HEK293 (cell line): ENCODE results near the gene BIRC6.

ENCODE experiments used
- CTCF ChIA-PET: fragments of 350-600 bp; formaldehyde crosslinking; extraction: SDS; loops from one replicate; lab custom pipeline; 2021; ENCODE audit warnings: antibody characterized with exemption; lab: Yijun Ruan, JAX
- POLR2A ChIA-PET: fragments of 300-600 bp; formaldehyde crosslinking; extraction: SDS; loops from one replicate; lab custom pipeline; 2020; ENCODE audit warnings: antibody characterized with exemption, inconsistent platforms; lab: Yijun Ruan, JAX
- H3K27ac ChIP-seq: fragments of 200-500 bp; sonication (Bioruptor generic); 2 replicates; pipeline ENCODE4 v1.5.1; 2014; ENCODE audit warnings: low read depth, low read length, control low read depth, inconsistent platforms; ENCODE audit errors: extremely low read depth
- H3K36me3 ChIP-seq, 2 experiments: fragments of 200-500 bp in 1 of 2; sonication (Bioruptor generic) in 1 of 2; 1 replicate in 1 of 2; 2 replicates in 1 of 2; pipeline ENCODE4 v1.5.1; 2014 to 2017; ENCODE audit warnings: inconsistent platforms in 2 of 2, low read length in 2 of 2; ENCODE audit not compliant: control insufficient read depth in 2 of 2, insufficient read depth in 1 of 2
- H3K4me1 ChIP-seq: fragments of 200-500 bp; sonication (Bioruptor generic); 2 replicates; pipeline ENCODE4 v1.5.1; 2014; ENCODE audit warnings: mild to moderate bottlenecking, low read length, inconsistent platforms; ENCODE audit not compliant: control insufficient read depth, insufficient read depth
- H3K4me3 ChIP-seq: 2 replicates; pipeline ENCODE4 v1.5.1; 2011; ENCODE audit warnings: low read depth, mild to moderate bottlenecking, control low read depth, low read length, moderate library complexity
- H3K9me3 ChIP-seq: fragments of 200-500 bp; sonication (Bioruptor generic); 2 replicates; pipeline ENCODE4 v1.5.1; 2014; ENCODE audit warnings: low read depth, low read length, inconsistent platforms; ENCODE audit not compliant: control insufficient read depth, insufficient read depth
- MYNN ChIP-seq: fragments of 450-650 bp; formaldehyde crosslinking; IDR thresholded peaks from 2 replicates; pipeline ENCODE4 v1.5.1; 2016; ENCODE audit warnings: missing biosample characterization, missing genetic modification characterization, borderline replicate concordance
- OVOL3 ChIP-seq: fragments of 450-650 bp; formaldehyde crosslinking; IDR thresholded peaks from 2 replicates; pipeline ENCODE4 v1.5.1; 2016; ENCODE audit warnings: missing biosample characterization, missing genetic modification characterization
- PRDM1 ChIP-seq: fragments of 450-650 bp; formaldehyde crosslinking; IDR thresholded peaks from 2 replicates; pipeline ENCODE4; 2016; ENCODE audit warnings: missing biosample characterization, missing genetic modification characterization
- SCRT1 ChIP-seq: fragments of 450-650 bp; formaldehyde crosslinking; IDR thresholded peaks from 2 replicates; pipeline ENCODE4 v1.5.1; 2016; ENCODE audit warnings: missing biosample characterization, missing genetic modification characterization, borderline replicate concordance
- YY2 ChIP-seq: fragments of 450-650 bp; formaldehyde crosslinking; IDR thresholded peaks from 2 replicates; pipeline ENCODE4 v1.5.1; 2016; ENCODE audit warnings: missing biosample characterization, missing genetic modification characterization
- ZNF148 ChIP-seq: fragments of 450-650 bp; formaldehyde crosslinking; IDR thresholded peaks from 2 replicates; pipeline ENCODE4 v1.5.0; 2017; ENCODE audit warnings: missing biosample characterization, missing genetic modification characterization, borderline replicate concordance
- ZNF16 ChIP-seq: fragments of 450-650 bp; formaldehyde crosslinking; IDR thresholded peaks from 2 replicates; pipeline ENCODE4 v1.5.1; 2016; ENCODE audit warnings: low read depth, missing biosample characterization, missing genetic modification characterization
- ZNF19 ChIP-seq: fragments of 450-650 bp; formaldehyde crosslinking; IDR thresholded peaks from 2 replicates; pipeline ENCODE4; 2016; ENCODE audit warnings: missing biosample characterization, missing genetic modification characterization, low read depth
- ZNF211 ChIP-seq: fragments of 450-650 bp; formaldehyde crosslinking; IDR thresholded peaks from 2 replicates; pipeline ENCODE4 v1.5.1; 2016; ENCODE audit warnings: low read depth, missing biosample characterization, missing genetic modification characterization
- ZNF266 ChIP-seq: fragments of 450-650 bp; formaldehyde crosslinking; IDR thresholded peaks from 2 replicates; pipeline ENCODE4 v1.5.1; 2016; ENCODE audit warnings: missing biosample characterization, missing genetic modification characterization, low read depth
- ZNF280D ChIP-seq: fragments of 450-650 bp; formaldehyde crosslinking; IDR thresholded peaks from 2 replicates; pipeline ENCODE4 v1.5.1; 2016; ENCODE audit warnings: missing biosample characterization, missing genetic modification characterization
- ZNF37A ChIP-seq: fragments of 450-650 bp; IDR thresholded peaks from 2 replicates; pipeline ENCODE4 v1.5.1; 2018; ENCODE audit warnings: missing biosample characterization, missing genetic modification characterization
- ZNF449 ChIP-seq: fragments of 450-650 bp; formaldehyde crosslinking; IDR thresholded peaks from 2 replicates; pipeline ENCODE4 v1.5.1; 2017; ENCODE audit warnings: missing biosample characterization, mild to moderate bottlenecking, missing genetic modification characterization, moderate library complexity
- ZNF529 ChIP-seq: fragments of 450-650 bp; formaldehyde crosslinking; IDR thresholded peaks from 2 replicates; pipeline ENCODE4 v1.5.1; 2017; ENCODE audit warnings: missing genetic modification characterization, missing biosample characterization; ENCODE audit not compliant: insufficient replicate concordance
- ZNF596 ChIP-seq: fragments of 450-650 bp; IDR thresholded peaks from 2 replicates; pipeline ENCODE4 v1.5.0; 2018; ENCODE audit warnings: missing biosample characterization, mild to moderate bottlenecking, missing genetic modification characterization, moderate library complexity
- ZNF660 ChIP-seq: fragments of 450-650 bp; IDR thresholded peaks from 2 replicates; pipeline ENCODE4 v1.5.1; 2018; ENCODE audit warnings: missing biosample characterization, mild to moderate bottlenecking, missing genetic modification characterization
- ZNF785 ChIP-seq: fragments of 450-650 bp; formaldehyde crosslinking; IDR thresholded peaks from 2 replicates; pipeline ENCODE4 v1.5.1; 2016; ENCODE audit warnings: missing biosample characterization, missing genetic modification characterization
- ZNF830 ChIP-seq: fragments of 450-650 bp; IDR thresholded peaks from 2 replicates; pipeline ENCODE4 v1.5.0; 2018; ENCODE audit warnings: missing biosample characterization, missing genetic modification characterization, low read depth, mild to moderate bottlenecking, moderate library complexity

The BIRC6 gene

GRCh38 chr2:32523686-32524085 lies 166.9 kb downstream of the BIRC6 start (continued):
- TF ChIP-seq ZNF37A (tag by site-specific recombination): no peak
- no peak for TF ChIP-seq ZNF529 (tag by site-specific recombination)
- TF ChIP-seq, all 188 proteins: peak for 0

- Histone ChIP-seq H3K27ac (no peak overlapping the region), H3K4me1 (no peaks in the 10 kb centered on the region), H3K36me3 (peaks cover 22 to 53% of the 10 kb centered on the region in 2 experiments), H3K4me3 (no peak overlapping the region), H3K9me3 (no peaks in the 10 kb centered on the region)
- TF ChIP-seq ZNF596 (tag by site-specific recombination): no peak
- TF ChIP-seq OVOL3: no peak
- TF ChIP-seq YY2: no peak
- TF ChIP-seq PRDM1: no peak
- ChIA-PET POLR2A (no interaction called here), CTCF (no interaction called here)
Observed at GRCh38 chr2:32532341-32532740, 175.5 kb downstream of the BIRC6 start.

GRCh38 chr2:32532961-32533360 lies 176.1 kb downstream of the BIRC6 start:
- H3K9me3 ChIP-seq: no peaks in the 10 kb centered on the region
- TF ChIP-seq ZNF529 (tag by site-specific recombination): no peak
- TF ChIP-seq MYNN: no peak
- TF ChIP-seq ZNF16 (tag by site-specific recombination): no peak
- TF ChIP-seq ZNF19 (tag by site-specific recombination): no peak
- no peak for TF ChIP-seq SCRT1 (tag by site-specific recombination)
- TF ChIP-seq ZNF148: no peak
- TF ChIP-seq ZNF280D (tag by site-specific recombination): no peak
- TF ChIP-seq ZNF211: no peak
- H3K27ac ChIP-seq: no peak overlapping the region
- H3K4me3 ChIP-seq: no peak overlapping the region
- ChIA-PET POLR2A (no interaction called here), CTCF (no interaction called here)
- H3K36me3 ChIP-seq: peaks cover 22 to 46% of the 10 kb centered on the region in 2 experiments
- H3K4me1 ChIP-seq: no peaks in the 10 kb centered on the region

- Histone ChIP-seq H3K4me3 (no peak overlapping the region), H3K36me3 (peaks cover 18 to 37% of the 10 kb centered on the region in 2 experiments), H3K9me3 (no peaks in the 10 kb centered on the region)
- no peak for TF ChIP-seq ZNF449 (tag by site-specific recombination)
- TF ChIP-seq ZNF830 (tag by site-specific recombination): no peak
- no peak for TF ChIP-seq ZNF266 (tag by site-specific recombination)
- no peak for TF ChIP-seq ZNF660 (tag by site-specific recombination)
- TF ChIP-seq ZNF785 (tag by site-specific recombination): no peak
- TF ChIP-seq, all 188 proteins: peak for 0
- POLR2A ChIA-PET: interaction anchor here (0.6 kb wide), 2 partner anchors 14 to 31 kb away, joined by 4 read pairs; no protein-coding TSS in a partner anchor
- no peak overlapping the region for H3K27ac ChIP-seq
- CTCF ChIA-PET: no interaction called here
- H3K4me1 ChIP-seq: no peaks in the 10 kb centered on the region
Observed at GRCh38 chr2:32534831-32535230, 178.0 kb downstream of the BIRC6 start.
